Epithelial cell of proximal tubule (primary cell): Measurements from ENCODE around the gene NIPA2. TPM values are rescaled to one million over a fixed set of nuclear protein-coding genes. Genes with fewer than 3 reads are reported as not detected.

ENCODE experiments used
- DNase-seq: peaks from one replicate; pipeline ENCODE4 v3.0.0-alpha.2; 2011; ENCODE audit warnings: low read depth
- H3K4me3 ChIP-seq: 2 replicates; pipeline ENCODE4 v1.5.1; 2011; ENCODE audit warnings: low read depth, mild to moderate bottlenecking, low read length
- total RNA-seq: library from RNA; depleted of rRNA; stranded (reverse); fragments of >200 nt; gene quantifications from 2 replicates; pipeline ENCODE4 v1.2.3, GENCODE V29; 2015
- TF ChIP-seq, protein P1 (sequence below): conservative IDR thresholded peaks from 2 replicates; pipeline ENCODE4 v1.5.1; 2012; ENCODE audit warnings: low read depth, mild to moderate bottlenecking, low read length

NIPA2 gene
- total RNA-seq, 1 donor from 2014 or later, result 54.7 TPM

DNA sequence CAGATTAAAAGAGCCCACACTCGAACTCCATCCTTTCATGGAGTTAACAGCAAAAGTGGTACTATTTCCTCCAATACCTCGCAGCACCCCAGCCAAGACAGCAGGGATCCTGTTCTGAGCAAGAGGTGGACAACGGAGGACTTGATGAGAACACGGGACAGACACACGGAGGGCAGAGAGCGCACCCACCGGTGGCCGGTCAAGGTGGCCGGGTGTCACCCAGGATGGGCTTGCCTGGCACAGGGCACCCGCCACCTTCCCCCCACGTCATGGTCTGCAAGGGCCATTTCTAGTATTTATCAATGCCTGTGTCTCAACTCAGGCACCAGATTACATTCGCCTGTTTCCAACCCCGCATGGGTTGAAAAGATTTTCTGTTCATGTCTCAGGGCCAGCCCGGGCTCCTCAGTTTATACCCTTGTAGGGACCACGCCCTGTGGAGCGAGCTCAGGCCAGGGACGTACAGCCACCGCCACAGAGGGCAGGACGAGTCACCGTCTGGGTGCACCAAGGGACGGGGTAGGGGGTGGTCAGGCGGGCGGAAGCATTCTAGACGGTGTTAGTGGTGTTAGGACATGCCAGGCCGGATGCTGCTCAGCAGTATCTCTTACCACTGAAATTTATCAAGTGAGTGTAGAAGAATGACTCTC, 77.5 kb downstream of the NIPA2 start:
- TF ChIP-seq, protein P1, sequence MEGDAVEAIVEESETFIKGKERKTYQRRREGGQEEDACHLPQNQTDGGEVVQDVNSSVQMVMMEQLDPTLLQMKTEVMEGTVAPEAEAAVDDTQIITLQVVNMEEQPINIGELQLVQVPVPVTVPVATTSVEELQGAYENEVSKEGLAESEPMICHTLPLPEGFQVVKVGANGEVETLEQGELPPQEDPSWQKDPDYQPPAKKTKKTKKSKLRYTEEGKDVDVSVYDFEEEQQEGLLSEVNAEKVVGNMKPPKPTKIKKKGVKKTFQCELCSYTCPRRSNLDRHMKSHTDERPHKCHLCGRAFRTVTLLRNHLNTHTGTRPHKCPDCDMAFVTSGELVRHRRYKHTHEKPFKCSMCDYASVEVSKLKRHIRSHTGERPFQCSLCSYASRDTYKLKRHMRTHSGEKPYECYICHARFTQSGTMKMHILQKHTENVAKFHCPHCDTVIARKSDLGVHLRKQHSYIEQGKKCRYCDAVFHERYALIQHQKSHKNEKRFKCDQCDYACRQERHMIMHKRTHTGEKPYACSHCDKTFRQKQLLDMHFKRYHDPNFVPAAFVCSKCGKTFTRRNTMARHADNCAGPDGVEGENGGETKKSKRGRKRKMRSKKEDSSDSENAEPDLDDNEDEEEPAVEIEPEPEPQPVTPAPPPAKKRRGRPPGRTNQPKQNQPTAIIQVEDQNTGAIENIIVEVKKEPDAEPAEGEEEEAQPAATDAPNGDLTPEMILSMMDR, result no peak
- DNase-seq, result no peak
- no peak overlapping the region for H3K4me3 ChIP-seq

DNA sequence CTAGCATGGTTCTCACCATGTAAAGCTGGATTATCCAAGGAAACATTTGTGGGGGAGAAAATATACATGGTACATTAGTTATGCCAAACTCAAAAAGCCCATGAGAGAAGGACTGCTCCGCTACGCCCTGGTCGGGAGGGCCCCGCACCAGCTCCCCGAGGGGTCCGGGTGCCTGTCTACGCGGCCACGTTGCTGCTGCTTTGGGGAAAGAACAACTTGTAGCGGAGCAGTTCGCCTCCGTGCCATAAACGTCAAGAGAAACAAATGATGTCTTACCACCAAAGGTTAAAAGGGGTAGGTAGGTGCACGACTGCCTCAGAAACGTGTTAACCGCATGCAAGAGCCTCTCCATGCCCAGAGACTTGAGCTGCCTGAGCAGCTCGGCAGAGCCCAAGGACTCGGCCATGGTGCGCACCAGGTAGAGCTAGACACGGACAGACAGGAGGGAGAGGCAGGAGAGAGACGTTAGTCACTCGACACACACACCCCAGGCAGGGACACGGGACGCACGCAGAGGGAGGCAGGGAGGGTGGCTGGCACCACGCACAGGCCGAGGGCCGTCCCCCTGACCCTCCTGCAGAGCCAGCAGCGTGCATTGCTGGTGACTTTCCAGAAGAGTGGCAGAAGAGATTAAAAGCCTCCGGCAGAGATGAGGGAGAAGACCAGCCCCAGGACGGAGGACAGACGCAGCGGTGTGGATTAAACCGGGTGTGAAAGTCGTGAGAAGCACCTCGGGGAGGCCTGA, 78.3 kb downstream of the NIPA2 start:
- DNase-seq, result no peak

DNA sequence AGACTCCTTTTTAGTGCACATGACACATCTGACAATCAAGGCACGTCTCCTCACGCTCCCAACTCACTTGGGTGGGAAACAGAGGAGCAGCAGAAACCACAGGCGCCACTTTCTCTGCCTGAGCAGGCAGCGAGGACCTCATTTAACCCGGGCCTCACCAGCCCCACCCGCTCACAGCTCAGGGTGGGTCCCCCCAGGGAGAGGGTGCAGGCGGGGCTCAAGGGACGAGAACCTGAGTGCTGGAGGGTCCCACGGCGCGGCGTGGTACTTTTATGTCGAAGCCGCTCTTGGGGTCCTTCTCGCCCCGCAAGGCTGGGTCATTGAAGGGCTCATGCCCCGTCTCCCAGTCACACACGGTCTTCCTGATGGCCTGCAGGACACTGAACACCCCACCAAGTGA, 79.1 kb downstream of the NIPA2 start:
- TF ChIP-seq, protein P1, result no peak
- H3K4me3 ChIP-seq, result no peak overlapping the region
- DNase-seq, result no peak

More for the DNA sequence above, 78.3 kb downstream of the NIPA2 start:
- H3K4me3 ChIP-seq, result no peak overlapping the region
- TF ChIP-seq, protein P1, result no peak

Other genes starting within 250 kb of the NIPA2 start
- 14.5 and 16.6 TPM in 2 replicates for gene NIPA1, start 52.0 kb upstream of the NIPA2 start, total RNA-seq
- 104 and 119 TPM in 2 replicates for gene CYFIP1, start 141.7 kb downstream of the NIPA2 start, total RNA-seq
- gene TUBGCP5, start 200.9 kb downstream of the NIPA2 start, total RNA-seq, result 14.8 and 23.6 TPM in 2 replicates